ENCODE data around the gene LMLN. TPM values are rescaled to one million over a fixed set of nuclear protein-coding genes. Genes with fewer than 3 reads are reported as not detected.
A peak's percentile ranks its signal among the peaks of the same experiment; 100 is the strongest.

The LMLN gene
- total and polyA plus RNA-seq, 2 of the 8 experiments (the other 6 are each of a cell fraction or from before 2014, with no cell fraction given): 3.9 to 5.0 TPM

GRCh38 chr3:197956626-197956988 is 3.4 kb upstream of the LMLN start (continued):
- TF ChIP-seq CHD7 (IDR thresholded peaks at IDR 0.05; ENCODE audit: insufficient replicate concordance, low read length) (no peak), SIX5 (IDR thresholded peaks at IDR 0.05; ENCODE audit: low read depth, low read length) (no peak), POLR2AphosphoS5 (IDR thresholded peaks at IDR 0.05; ENCODE audit: low read depth, low read length) (peak; percentile 80; the same call in 1 of the 2 replicates), CTCF (IDR thresholded peaks at IDR 0.05; ENCODE audit: control extremely low read depth in 1 of 3, insufficient read depth in 1 of 3, low read depth in 1 of 3, low read length in 3 of 3) (no peak), CHD2 (IDR thresholded peaks at IDR 0.05; ENCODE audit: low read length) (no peak)

All from H1 (cell line).